ENCODE measurements around the gene DDX1. TPM values are rescaled to one million over a fixed set of nuclear protein-coding genes. Genes with fewer than 3 reads are reported as not detected.

DDX1 gene
- total and polyA plus RNA-seq, 2 donors (not counting 1 experiment from before 2014, with no cell fraction given), result 54.3 to 176 TPM

DNA sequence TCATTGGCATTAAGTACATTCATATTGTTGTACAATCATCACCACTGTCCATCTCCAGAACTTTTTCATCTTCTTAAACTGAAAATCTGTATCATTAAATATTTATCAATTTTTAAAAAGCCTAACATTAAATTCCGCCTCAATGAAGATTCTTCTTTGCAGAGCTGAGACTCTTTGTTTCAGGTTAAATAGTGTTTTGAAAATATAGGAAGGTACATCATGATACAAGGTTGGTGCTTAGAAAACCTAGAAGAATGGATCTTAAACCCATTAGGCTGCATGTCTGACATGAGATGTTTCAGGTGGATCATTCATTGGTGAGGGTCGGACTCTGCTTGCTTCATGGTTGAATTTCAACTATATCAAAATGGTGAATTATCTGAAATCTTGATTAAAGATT is 30.5 kb downstream of the DDX1 start:
- Histone ChIP-seq H3K36me3 (ENCODE audit: control insufficient read depth, insufficient read depth, low read length) (peaks cover 21% of the 10 kb centered on the region), H3K27me3 (ENCODE audit: control insufficient read depth, insufficient read depth, low read length) (no peaks in the 10 kb centered on the region), H3K27ac (ENCODE audit: insufficient read depth, low read length) (no peak overlapping the region), H3K9me3 (ENCODE audit: control insufficient read depth, insufficient read depth, low read depth, low read length) (no peaks in the 10 kb centered on the region), H3K4me1 (ENCODE audit: control insufficient read depth, extremely low read depth, insufficient read depth, low read length) (no peaks in the 10 kb centered on the region), H3K4me3 (replicated peaks in 1 of 4; ENCODE audit: control extremely low read depth in 1 of 4, insufficient read depth in 1 of 4, low read depth in 3 of 4, low read length in 4 of 4) (no peak overlapping the region), H4K20me1 (ENCODE audit: control insufficient read depth, extremely low read depth, insufficient read depth, low read length) (no peaks in the 10 kb centered on the region), H3K4me2 (ENCODE audit: extremely low read depth, insufficient read depth, low read length) (no peak overlapping the region), H3K9ac (ENCODE audit: insufficient read depth, low read length) (no peak overlapping the region), H2AFZ (ENCODE audit: low read length) (no peak overlapping the region), H3K79me2 (ENCODE audit: control insufficient read depth, insufficient read depth, low read length) (no peaks in the 10 kb centered on the region)
- no peak for DNase-seq (ENCODE audit: low read depth in 2 of 2)
- TF ChIP-seq, protein P1, sequence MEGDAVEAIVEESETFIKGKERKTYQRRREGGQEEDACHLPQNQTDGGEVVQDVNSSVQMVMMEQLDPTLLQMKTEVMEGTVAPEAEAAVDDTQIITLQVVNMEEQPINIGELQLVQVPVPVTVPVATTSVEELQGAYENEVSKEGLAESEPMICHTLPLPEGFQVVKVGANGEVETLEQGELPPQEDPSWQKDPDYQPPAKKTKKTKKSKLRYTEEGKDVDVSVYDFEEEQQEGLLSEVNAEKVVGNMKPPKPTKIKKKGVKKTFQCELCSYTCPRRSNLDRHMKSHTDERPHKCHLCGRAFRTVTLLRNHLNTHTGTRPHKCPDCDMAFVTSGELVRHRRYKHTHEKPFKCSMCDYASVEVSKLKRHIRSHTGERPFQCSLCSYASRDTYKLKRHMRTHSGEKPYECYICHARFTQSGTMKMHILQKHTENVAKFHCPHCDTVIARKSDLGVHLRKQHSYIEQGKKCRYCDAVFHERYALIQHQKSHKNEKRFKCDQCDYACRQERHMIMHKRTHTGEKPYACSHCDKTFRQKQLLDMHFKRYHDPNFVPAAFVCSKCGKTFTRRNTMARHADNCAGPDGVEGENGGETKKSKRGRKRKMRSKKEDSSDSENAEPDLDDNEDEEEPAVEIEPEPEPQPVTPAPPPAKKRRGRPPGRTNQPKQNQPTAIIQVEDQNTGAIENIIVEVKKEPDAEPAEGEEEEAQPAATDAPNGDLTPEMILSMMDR (conservative IDR thresholded peaks at IDR 0.05 in 1 of 2, IDR thresholded peaks at IDR 0.05 in 1 of 2; ENCODE audit: low read depth in 1 of 2, low read length in 2 of 2), result no peak
- no peak for TF ChIP-seq EZH2 (IDR thresholded peaks at IDR 0.05; ENCODE audit: low read length, missing control alignments)

DNA sequence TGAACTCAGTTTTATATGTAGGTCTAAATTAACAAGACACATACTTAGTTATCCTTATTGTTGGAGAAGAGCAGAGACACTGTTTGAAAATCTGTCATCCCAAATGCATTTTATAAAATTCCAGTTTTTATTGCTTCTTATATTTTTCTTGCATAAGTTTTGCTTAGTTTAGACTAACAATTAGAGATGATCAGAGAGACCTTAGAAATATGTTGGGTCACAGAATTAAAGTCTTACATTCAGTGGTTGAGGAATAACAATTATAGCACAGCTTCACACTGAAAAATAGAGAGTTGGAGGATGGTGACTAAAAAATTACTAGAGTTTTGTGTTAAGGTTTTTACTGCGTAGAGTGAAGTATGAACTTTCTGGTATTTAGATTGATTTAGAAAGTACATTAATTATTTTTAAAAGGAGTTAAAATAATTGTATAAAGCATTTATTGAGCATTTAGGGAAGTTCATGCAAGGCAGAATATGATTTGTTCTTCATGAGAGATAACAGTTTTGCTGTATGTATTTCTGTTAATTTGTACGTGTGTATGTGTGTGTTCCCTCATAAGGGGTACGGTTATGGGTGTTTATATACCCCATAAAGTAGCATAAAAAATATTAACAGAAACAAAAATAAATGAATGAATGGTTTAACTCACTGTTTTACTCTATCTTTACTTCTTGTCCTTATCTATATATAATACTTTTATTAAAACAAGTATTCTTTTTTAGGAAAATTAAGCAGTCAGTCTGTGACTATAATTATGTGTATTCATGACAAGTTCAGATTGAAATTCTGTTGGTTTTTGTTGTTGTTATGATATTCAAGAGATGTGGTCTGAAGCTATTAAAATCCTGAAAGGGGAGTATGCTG is 31.2 kb downstream of the DDX1 start:
- H3K36me3 ChIP-seq (ENCODE audit: control insufficient read depth, insufficient read depth, low read length), result peaks cover 23% of the 10 kb centered on the region
- no peaks in the 10 kb centered on the region for H3K9me3 ChIP-seq (ENCODE audit: control insufficient read depth, insufficient read depth, low read depth, low read length)

DNA sequence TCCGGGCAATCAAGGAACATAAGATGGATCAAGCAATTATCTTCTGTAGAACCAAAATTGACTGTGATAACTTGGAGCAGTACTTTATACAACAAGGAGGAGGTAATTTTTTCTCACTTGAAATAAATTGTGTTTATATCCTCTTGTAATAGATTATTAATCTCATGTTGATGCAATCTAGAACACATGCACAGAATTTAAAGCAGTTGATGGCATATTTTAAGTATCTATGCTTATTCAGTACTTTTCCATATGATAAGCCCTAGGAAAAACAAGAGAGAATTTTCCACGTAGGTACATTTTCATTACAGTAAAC is 31.8 kb downstream of the DDX1 start:
- TF ChIP-seq, protein P1 (conservative IDR thresholded peaks at IDR 0.05 in 1 of 2, IDR thresholded peaks at IDR 0.05 in 1 of 2; ENCODE audit: low read depth in 1 of 2, low read length in 2 of 2), result no peak
- TF ChIP-seq EZH2 (IDR thresholded peaks at IDR 0.05; ENCODE audit: low read length, missing control alignments), result no peak
- Histone ChIP-seq H3K9ac (ENCODE audit: insufficient read depth, low read length) (no peak overlapping the region), H4K20me1 (ENCODE audit: control insufficient read depth, extremely low read depth, insufficient read depth, low read length) (no peaks in the 10 kb centered on the region), H3K27me3 (ENCODE audit: control insufficient read depth, insufficient read depth, low read length) (no peaks in the 10 kb centered on the region), H3K9me3 (ENCODE audit: control insufficient read depth, insufficient read depth, low read depth, low read length) (no peaks in the 10 kb centered on the region), H3K4me1 (ENCODE audit: control insufficient read depth, extremely low read depth, insufficient read depth, low read length) (no peaks in the 10 kb centered on the region), H3K4me2 (ENCODE audit: extremely low read depth, insufficient read depth, low read length) (no peak overlapping the region), H3K79me2 (ENCODE audit: control insufficient read depth, insufficient read depth, low read length) (no peaks in the 10 kb centered on the region), H3K36me3 (ENCODE audit: control insufficient read depth, insufficient read depth, low read length) (peaks cover 18% of the 10 kb centered on the region), H2AFZ (ENCODE audit: low read length) (no peak overlapping the region), H3K4me3 (replicated peaks in 1 of 4; ENCODE audit: control extremely low read depth in 1 of 4, insufficient read depth in 1 of 4, low read depth in 3 of 4, low read length in 4 of 4) (no peak overlapping the region), H3K27ac (ENCODE audit: insufficient read depth, low read length) (no peak overlapping the region)
- no peak for DNase-seq (ENCODE audit: low read depth in 2 of 2)

More for the DNA sequence above, 31.2 kb downstream of the DDX1 start:
- no peak for DNase-seq (ENCODE audit: low read depth in 2 of 2)
- no peak overlapping the region for H3K4me2 ChIP-seq (ENCODE audit: extremely low read depth, insufficient read depth, low read length)
- H3K9ac ChIP-seq (ENCODE audit: insufficient read depth, low read length), result no peak overlapping the region
- no peaks in the 10 kb centered on the region for H3K79me2 ChIP-seq (ENCODE audit: control insufficient read depth, insufficient read depth, low read length)
- H2AFZ ChIP-seq (ENCODE audit: low read length), result no peak overlapping the region
- TF ChIP-seq, protein P1 (conservative IDR thresholded peaks at IDR 0.05 in 1 of 2, IDR thresholded peaks at IDR 0.05 in 1 of 2; ENCODE audit: low read depth in 1 of 2, low read length in 2 of 2), result no peak
- no peak for TF ChIP-seq EZH2 (IDR thresholded peaks at IDR 0.05; ENCODE audit: low read length, missing control alignments)
- H3K4me1 ChIP-seq (ENCODE audit: control insufficient read depth, extremely low read depth, insufficient read depth, low read length), result no peaks in the 10 kb centered on the region
- no peak overlapping the region for H3K27ac ChIP-seq (ENCODE audit: insufficient read depth, low read length)
- no peaks in the 10 kb centered on the region for H3K27me3 ChIP-seq (ENCODE audit: control insufficient read depth, insufficient read depth, low read length)
- no peaks in the 10 kb centered on the region for H4K20me1 ChIP-seq (ENCODE audit: control insufficient read depth, extremely low read depth, insufficient read depth, low read length)
- no peak overlapping the region for H3K4me3 ChIP-seq (replicated peaks in 1 of 4; ENCODE audit: control extremely low read depth in 1 of 4, insufficient read depth in 1 of 4, low read depth in 3 of 4, low read length in 4 of 4)
